ENCODE results near the gene RCSD1.
A peak's percentile ranks its signal among the peaks of the same experiment; 100 is the strongest.

The RCSD1 gene

GRCh38 chr1:167648978-167649744 is 19.1 kb downstream of the RCSD1 start:
- DNase-seq (ENCODE audit: insufficient read length, low spot score) (no peak), FAIRE-seq (peak; percentile 80)

GRCh38 chr1:167650269-167651160 is 20.5 kb downstream of the RCSD1 start:
- FAIRE-seq: peak; percentile 90

More at GRCh38 chr1:167648978-167649744, 19.1 kb downstream of the RCSD1 start:
- no peak for TF ChIP-seq PAX5 (IDR thresholded peaks at IDR 0.05; ENCODE audit: insufficient read depth, low read length, severe bottlenecking)
- TF ChIP-seq POLR2A (IDR thresholded peaks at IDR 0.05; ENCODE audit: low read depth, low read length): no peak
- no peak for TF ChIP-seq POLR2AphosphoS5 (IDR thresholded peaks at IDR 0.05; ENCODE audit: low read depth, low read length)
- TF ChIP-seq TAF1 (IDR thresholded peaks at IDR 0.05; ENCODE audit: low read depth, low read length): no peak
- TF ChIP-seq POU2F2 (IDR thresholded peaks at IDR 0.05; ENCODE audit: low read depth, low read length): no peak
- TF ChIP-seq SPI1 (IDR thresholded peaks at IDR 0.05; ENCODE audit: low read depth, low read length): no peak

DNA sequence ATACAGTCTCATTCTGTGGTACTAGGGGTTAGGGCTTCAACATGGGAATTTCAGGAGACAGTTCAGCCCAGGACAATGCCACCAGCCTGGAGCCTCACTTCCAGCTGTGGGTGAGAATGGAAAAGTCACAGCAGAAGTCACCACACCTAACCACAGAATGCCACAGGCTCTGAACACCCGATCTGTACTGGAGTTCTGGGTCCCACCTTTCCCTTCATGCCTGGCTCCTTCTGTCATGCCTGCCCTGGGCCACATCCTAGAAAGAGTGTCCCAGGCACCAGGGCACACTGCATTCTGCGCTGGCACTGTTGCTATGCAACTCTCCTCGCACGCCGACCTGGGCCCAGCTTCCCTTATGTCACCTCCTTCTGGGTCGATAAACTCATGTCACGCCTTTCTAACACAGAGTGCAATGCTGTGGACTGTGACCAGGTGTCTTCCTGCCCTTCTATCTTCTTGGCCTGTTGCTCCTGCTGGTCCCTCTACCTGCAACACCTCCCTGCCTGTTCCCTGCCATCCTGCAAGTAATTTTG is 21.2 kb downstream of the RCSD1 start:
- DNase-seq (ENCODE audit: insufficient read length, low spot score) (no peak), FAIRE-seq (peak; percentile 87)
- TF ChIP-seq POLR2A (IDR thresholded peaks at IDR 0.05; ENCODE audit: low read depth, low read length) (no peak), SPI1 (IDR thresholded peaks at IDR 0.05; ENCODE audit: low read depth, low read length) (no peak), POLR2AphosphoS5 (IDR thresholded peaks at IDR 0.05; ENCODE audit: low read depth, low read length) (no peak), PAX5 (IDR thresholded peaks at IDR 0.05; ENCODE audit: insufficient read depth, low read length, severe bottlenecking) (no peak), TAF1 (IDR thresholded peaks at IDR 0.05; ENCODE audit: low read depth, low read length) (no peak), POU2F2 (IDR thresholded peaks at IDR 0.05; ENCODE audit: low read depth, low read length) (no peak)

More at GRCh38 chr1:167650269-167651160, 20.5 kb downstream of the RCSD1 start:
- TF ChIP-seq POLR2A (IDR thresholded peaks at IDR 0.05; ENCODE audit: low read depth, low read length): no peak
- no peak for TF ChIP-seq TAF1 (IDR thresholded peaks at IDR 0.05; ENCODE audit: low read depth, low read length)
- TF ChIP-seq PAX5 (IDR thresholded peaks at IDR 0.05; ENCODE audit: insufficient read depth, low read length, severe bottlenecking): no peak
- TF ChIP-seq POLR2AphosphoS5 (IDR thresholded peaks at IDR 0.05; ENCODE audit: low read depth, low read length): no peak
- TF ChIP-seq POU2F2 (IDR thresholded peaks at IDR 0.05; ENCODE audit: low read depth, low read length): no peak
- TF ChIP-seq SPI1 (IDR thresholded peaks at IDR 0.05; ENCODE audit: low read depth, low read length): no peak
- no peak for DNase-seq (ENCODE audit: insufficient read length, low spot score)

- DNase-seq (ENCODE audit: insufficient read length, low spot score) (no peak), FAIRE-seq (no peak)
- no peak for TF ChIP-seq TAF1 (IDR thresholded peaks at IDR 0.05; ENCODE audit: low read depth, low read length)
- no peak for TF ChIP-seq POLR2A (IDR thresholded peaks at IDR 0.05; ENCODE audit: low read depth, low read length)
- no peak for TF ChIP-seq PAX5 (IDR thresholded peaks at IDR 0.05; ENCODE audit: insufficient read depth, low read length, severe bottlenecking)
Observed at GRCh38 chr1:167654975-167655575, 25.0 kb downstream of the RCSD1 start.

- TF ChIP-seq PAX5 (IDR thresholded peaks at IDR 0.05; ENCODE audit: insufficient read depth, low read length, severe bottlenecking) (no peak), TAF1 (IDR thresholded peaks at IDR 0.05; ENCODE audit: low read depth, low read length) (no peak), SPI1 (IDR thresholded peaks at IDR 0.05; ENCODE audit: low read depth, low read length) (no peak), POLR2A (IDR thresholded peaks at IDR 0.05; ENCODE audit: low read depth, low read length) (no peak), POU2F2 (IDR thresholded peaks at IDR 0.05; ENCODE audit: low read depth, low read length) (no peak), POLR2AphosphoS5 (IDR thresholded peaks at IDR 0.05; ENCODE audit: low read depth, low read length) (no peak)
- FAIRE-seq: no peak
Observed at GRCh38 chr1:167656657-167657056, 26.6 kb downstream of the RCSD1 start.

GRCh38 chr1:167658574-167659328 is 28.7 kb downstream of the RCSD1 start:
- no peak for DNase-seq (ENCODE audit: insufficient read length, low spot score)
- FAIRE-seq: no peak
- TF ChIP-seq POLR2AphosphoS5 (IDR thresholded peaks at IDR 0.05; ENCODE audit: low read depth, low read length) (no peak), POU2F2 (IDR thresholded peaks at IDR 0.05; ENCODE audit: low read depth, low read length) (no peak), SPI1 (IDR thresholded peaks at IDR 0.05; ENCODE audit: low read depth, low read length) (no peak), TAF1 (IDR thresholded peaks at IDR 0.05; ENCODE audit: low read depth, low read length) (no peak), PAX5 (IDR thresholded peaks at IDR 0.05; ENCODE audit: insufficient read depth, low read length, severe bottlenecking) (no peak), POLR2A (IDR thresholded peaks at IDR 0.05; ENCODE audit: low read depth, low read length) (no peak)

More at GRCh38 chr1:167656657-167657056, 26.6 kb downstream of the RCSD1 start:
- DNase-seq (ENCODE audit: insufficient read length, low spot score): no peak

GRCh38 chr1:167659450-167659849 is 29.4 kb downstream of the RCSD1 start:
- DNase-seq (ENCODE audit: insufficient read length, low spot score) (no peak), FAIRE-seq (no peak)
- no peak for TF ChIP-seq PAX5 (IDR thresholded peaks at IDR 0.05; ENCODE audit: insufficient read depth, low read length, severe bottlenecking)
- TF ChIP-seq POLR2A (IDR thresholded peaks at IDR 0.05; ENCODE audit: low read depth, low read length): no peak
- no peak for TF ChIP-seq SPI1 (IDR thresholded peaks at IDR 0.05; ENCODE audit: low read depth, low read length)
- no peak for TF ChIP-seq POLR2AphosphoS5 (IDR thresholded peaks at IDR 0.05; ENCODE audit: low read depth, low read length)
- TF ChIP-seq POU2F2 (IDR thresholded peaks at IDR 0.05; ENCODE audit: low read depth, low read length): no peak
- TF ChIP-seq TAF1 (IDR thresholded peaks at IDR 0.05; ENCODE audit: low read depth, low read length): no peak

DNA sequence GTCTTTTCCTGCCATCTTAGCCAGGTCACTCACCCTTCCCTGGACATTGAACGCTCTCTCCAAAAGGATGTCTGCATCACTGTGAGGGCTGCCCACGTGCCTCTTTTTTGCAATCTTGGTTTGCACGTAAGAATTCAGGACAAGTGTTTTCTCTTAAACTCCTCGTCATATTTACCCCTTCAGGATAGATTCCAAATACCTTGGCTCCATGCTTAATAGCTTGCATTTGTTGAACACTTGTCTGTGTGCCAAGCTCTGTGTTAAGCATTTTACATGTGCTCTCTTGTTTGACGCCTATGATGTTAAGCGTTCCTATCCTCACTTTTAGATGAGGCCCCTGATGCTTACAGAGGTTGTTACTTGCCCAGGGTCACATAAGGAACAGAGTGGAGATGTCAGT is 29.8 kb downstream of the RCSD1 start:
- no peak for FAIRE-seq
- TF ChIP-seq POLR2A (IDR thresholded peaks at IDR 0.05; ENCODE audit: low read depth, low read length) (no peak), TAF1 (IDR thresholded peaks at IDR 0.05; ENCODE audit: low read depth, low read length) (no peak), PAX5 (IDR thresholded peaks at IDR 0.05; ENCODE audit: insufficient read depth, low read length, severe bottlenecking) (no peak), POLR2AphosphoS5 (IDR thresholded peaks at IDR 0.05; ENCODE audit: low read depth, low read length) (no peak), SPI1 (IDR thresholded peaks at IDR 0.05; ENCODE audit: low read depth, low read length) (no peak), POU2F2 (IDR thresholded peaks at IDR 0.05; ENCODE audit: low read depth, low read length) (no peak)
- no peak for DNase-seq (ENCODE audit: insufficient read length, low spot score)

All from GM12891 (cell line).